ENCODE measurements around the gene STRC. TPM values are rescaled to one million over a fixed set of nuclear protein-coding genes. Genes with fewer than 3 reads are reported as not detected.

Gene STRC
- not detected in 2 replicates for total RNA-seq

DNA sequence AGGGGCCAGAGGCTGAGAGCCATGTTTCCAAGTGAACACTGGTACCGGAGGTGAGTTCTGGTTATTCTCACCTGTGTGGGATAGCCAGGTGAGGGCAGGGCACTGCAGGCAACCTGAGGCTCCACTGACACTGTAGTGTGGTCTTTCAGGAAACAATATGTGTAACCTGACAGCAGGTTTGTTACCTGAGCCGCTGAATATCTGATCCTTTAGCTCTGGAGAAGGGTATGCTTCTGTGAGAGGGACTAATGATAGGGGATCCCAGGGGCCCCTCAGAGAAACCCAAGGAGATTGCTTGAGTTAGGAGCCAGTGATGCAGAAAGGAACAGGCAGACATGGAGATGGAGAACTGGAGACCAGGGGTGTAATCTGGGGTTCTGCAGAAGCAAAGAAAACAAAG, at the start of gene STRC:
Gene STRC (minus strand): TSS at position 101 of the 400 bp plus-strand sequence. CDS start 78 bp downstream, at position 23.

DNA sequence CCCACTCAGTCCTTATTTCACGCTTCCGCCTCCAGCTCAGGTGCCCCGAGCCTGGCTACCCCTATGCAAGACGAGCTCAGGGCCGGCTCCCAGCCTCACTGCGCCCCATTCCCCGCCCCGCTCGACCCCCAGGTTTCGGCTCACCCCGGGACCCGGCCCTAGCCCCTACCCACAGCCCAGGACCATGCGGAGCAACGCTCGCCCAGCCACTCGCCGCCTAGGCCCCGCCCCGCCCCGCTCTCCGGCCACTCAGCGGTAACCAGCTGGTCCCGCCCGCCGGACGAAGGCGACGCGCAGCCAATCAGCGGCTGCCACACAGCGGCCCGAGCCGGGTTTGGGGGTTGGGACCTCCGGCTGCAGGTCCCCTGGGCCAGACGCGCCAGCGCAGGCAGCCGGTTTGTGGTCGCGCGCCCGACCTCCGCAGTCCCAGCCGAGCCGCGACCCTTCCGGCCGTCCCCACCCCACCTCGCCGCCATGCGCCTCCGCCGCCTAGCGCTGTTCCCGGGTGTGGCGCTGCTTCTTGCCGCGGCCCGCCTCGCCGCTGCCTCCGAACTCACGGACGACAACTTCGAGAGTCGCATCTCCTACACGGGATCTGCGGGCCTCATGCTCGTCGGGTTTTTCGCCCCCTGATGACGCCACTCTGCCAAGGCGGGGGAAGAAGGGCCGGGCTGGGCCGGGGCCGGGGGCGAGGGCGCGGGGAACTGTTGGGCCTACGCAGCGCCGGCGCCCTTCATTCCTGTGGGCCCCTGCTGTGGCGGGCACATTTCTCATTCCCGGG, 30.2 kb upstream of the STRC start, which contains the start of gene CATSPER2:
Gene CATSPER2 (minus strand): TSS at position 196 of the 781 bp plus-strand sequence. CDS start 783 bp downstream, outside the sequence.

DNA sequence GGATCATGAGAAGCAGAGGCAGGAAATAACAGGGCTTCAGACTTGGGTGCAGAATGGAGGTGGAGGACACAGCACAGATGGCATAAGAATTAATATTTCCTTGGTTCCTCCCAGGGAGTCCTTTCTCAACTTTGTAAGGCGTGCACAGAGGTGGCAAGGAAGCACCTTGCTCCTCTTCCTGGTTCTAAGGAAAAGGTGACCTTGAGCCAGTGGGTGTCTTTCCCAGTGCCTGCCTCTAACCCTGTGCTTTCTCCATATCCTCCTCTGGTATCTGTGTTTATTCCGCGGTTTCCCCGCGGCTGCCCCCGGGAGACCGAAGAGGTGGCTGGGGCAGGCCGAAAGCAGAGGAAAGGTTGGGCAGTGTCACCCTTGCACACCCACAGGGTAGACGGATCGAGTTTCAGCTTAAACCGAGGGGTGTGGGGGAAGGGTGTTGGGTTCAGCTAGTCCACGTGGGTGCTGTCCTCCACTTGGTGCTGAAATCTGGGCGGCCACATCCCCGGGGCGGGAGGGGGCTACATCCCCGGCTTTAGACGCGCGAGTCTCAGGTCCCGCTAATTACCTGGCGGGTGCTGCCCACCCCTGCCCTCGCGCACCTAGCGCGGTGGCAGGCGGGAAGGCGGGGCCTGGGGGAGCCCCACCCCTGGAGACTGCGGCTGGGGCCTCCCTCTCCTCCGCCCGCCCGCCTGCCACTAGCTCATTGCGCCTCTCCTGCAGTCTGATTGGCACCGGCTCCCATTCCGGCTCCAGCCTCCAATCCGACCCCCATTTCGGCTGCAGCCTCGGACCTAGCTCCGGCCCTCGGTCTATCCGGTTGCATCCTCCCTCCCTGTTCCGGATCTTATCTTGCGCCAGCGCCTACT, 25.0 kb downstream of the STRC start, which contains the start of gene CKMT1B:
Gene CKMT1B (plus strand): TSS at position 700 of the 863 bp plus-strand sequence. CDS start 192 bp downstream, outside the sequence.

DNA sequence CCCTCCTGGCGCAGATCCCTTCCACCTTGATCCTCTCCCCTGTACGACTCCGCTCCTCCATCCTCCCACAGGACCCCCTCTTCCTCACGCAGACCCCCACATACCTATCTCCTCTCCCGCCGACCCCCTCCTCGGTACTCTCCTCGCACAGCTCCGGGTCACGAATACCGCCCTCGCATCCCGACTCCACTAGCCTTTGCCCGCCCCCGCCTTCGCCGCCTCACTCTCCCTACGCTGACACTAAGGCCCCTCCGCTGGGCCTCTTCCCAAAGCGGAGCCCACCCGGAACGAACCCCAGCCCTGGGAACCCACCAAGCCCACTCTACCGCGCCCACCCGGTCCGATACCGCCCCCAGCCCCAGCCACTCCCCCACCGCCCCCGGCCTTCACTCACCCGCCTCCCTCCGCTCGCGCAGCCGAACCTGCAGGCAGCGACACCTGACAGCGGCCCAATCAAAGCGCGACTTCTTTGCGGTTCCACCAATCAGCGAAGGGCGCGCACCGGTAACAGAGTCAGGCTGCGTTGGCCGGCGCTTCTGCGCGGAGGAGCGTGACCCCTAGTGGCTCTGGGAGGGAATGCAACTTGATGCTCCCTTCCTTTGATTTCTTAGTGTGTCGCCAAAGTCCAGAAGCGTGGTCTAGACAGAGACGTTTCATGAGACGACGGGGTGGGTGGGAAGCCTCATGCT, 28.7 kb downstream of the STRC start, which contains the start of gene PPIP5K1:
Gene PPIP5K1 (minus strand): TSS at position 431 of the 689 bp plus-strand sequence. CDS start 5,704 bp downstream, outside the sequence.

Other genes starting within 250 kb of the STRC start
- gene ZSCAN29, start 247.8 kb downstream of the STRC start, total RNA-seq = 6.3 and 13.0 TPM in 2 replicates
- gene TUBGCP4, start 247.7 kb downstream of the STRC start, total RNA-seq = 12.3 and 12.6 TPM in 2 replicates
- 23.3 and 37.8 TPM in 2 replicates for gene TP53BP1, start 125.6 kb downstream of the STRC start, total RNA-seq
- 26.2 and 29.1 TPM in 2 replicates for gene MAP1A, start 101.2 kb downstream of the STRC start, total RNA-seq
- 4.5 and 6.9 TPM in 2 replicates for gene PPIP5K1, start 28.6 kb downstream of the STRC start, total RNA-seq
- gene CKMT1B, start 24.8 kb downstream of the STRC start, total RNA-seq = 1.0 TPM in 1 of 2 replicates, not detected in the other
- 0.65 TPM in 1 of 2 replicates, not detected in the other for gene CATSPER2, start 30.0 kb upstream of the STRC start, total RNA-seq
- not detected in 2 replicates for gene CKMT1A, start 75.1 kb upstream of the STRC start, total RNA-seq
- gene PDIA3, start 127.6 kb upstream of the STRC start, total RNA-seq = 295 and 351 TPM in 2 replicates
- gene ELL3, start 158.2 kb upstream of the STRC start, total RNA-seq = 3.2 and 3.7 TPM in 2 replicates
- 1,226 and 1,940 TPM in 2 replicates for gene SERF2, start 173.5 kb upstream of the STRC start, total RNA-seq
- not detected in 2 replicates for gene SERINC4, start 181.4 kb upstream of the STRC start, total RNA-seq
- gene HYPK, start 181.8 kb upstream of the STRC start, total RNA-seq = 8.0 and 20.6 TPM in 2 replicates
- 21.1 and 27.1 TPM in 2 replicates for gene MFAP1, start 205.9 kb upstream of the STRC start, total RNA-seq
- 5.6 and 15.8 TPM in 2 replicates for gene WDR76, start 208.2 kb upstream of the STRC start, total RNA-seq

Measured in epithelial cell of alveolus of lung (primary cell).